GM19468 (cell line): ENCODE results near the gene ANKRD2.

ENCODE experiments used
- ATAC-seq: cut with Tn5 transposase; IDR thresholded peaks from one replicate; pipeline ENCODE4 v1.9.1; 2021; ENCODE audit warnings: mild to moderate bottlenecking, moderate library complexity, moderate number of reproducible peaks; ENCODE audit not compliant: unreplicated experiment; ENCODE audit errors: extremely low read depth

Gene ANKRD2

DNA sequence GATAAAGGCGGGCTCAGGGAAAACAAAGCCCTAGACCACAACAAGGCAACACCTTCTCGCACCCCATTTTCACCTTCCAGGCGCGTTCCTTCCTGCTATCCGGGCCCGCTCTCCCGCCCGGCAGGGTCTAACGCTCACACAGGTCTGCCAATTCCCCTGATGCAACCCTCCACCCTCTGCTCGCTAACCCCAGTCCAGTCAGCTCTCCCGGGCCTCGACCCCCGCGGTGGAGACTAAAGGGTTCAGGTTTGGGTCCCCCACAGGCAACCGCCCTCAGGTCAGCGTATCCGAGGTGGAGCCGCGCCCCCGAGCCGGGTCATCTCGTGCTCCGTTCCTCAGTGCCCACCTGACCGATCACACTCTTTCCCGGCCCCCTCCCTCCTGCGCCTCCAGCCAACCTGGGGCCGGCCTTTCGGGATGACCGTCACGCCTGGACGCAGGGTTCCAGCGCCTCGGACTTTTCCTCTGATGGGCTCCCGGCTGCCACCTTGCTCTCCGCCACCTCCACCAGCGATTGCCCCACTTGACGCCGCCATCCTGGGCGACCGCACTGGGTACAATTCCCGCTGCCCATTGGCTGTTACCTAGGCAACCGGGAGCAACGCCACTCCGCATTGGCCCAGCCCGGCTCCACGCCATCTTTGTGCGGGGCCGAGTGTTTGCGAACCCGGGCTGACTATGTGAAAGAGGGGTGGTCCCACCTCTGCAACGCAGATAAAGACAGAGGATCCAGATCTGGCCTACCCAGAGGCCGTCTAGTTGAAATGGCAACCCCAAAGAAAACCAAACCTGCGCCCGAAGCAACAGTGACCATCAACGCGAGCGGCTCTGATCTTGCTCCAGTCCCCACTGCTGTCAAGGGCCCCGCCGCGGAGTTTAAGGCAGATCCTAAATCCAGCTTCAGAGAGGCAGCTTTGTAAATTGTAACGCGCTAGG lies 60.6 kb downstream of the ANKRD2 start, which contains the start of gene MORN4:
Gene MORN4, minus strand, starts transcription at position 552 of the 936 bp plus-strand sequence. CDS start 13,847 bp downstream, outside the sequence.
- ATAC-seq: peak; percentile 91
